Vagina (tissue), 2 donors: ENCODE results near the gene COL28A1.

ENCODE experiments used
- POLR2A ChIP-seq, 2 donors: fragments of 450-650 bp; IDR thresholded peaks; one replicate each; pipeline ENCODE4 v1.6.1; 2017; ENCODE audit warnings: antibody characterized with exemption in 2 of 2, mild to moderate bottlenecking in 2 of 2, moderate library complexity in 2 of 2
- TF ChIP-seq, protein P1 (sequence below), 3 experiments: fragments of 450-650 bp in 2 of 3; fragments of 200-600 bp in 1 of 3; sonication (generic) in 1 of 3; IDR thresholded peaks; one replicate each; pipeline ENCODE4 v1.5.1; 2017 to 2019; ENCODE audit warnings: antibody characterized with exemption in 3 of 3, mild to moderate bottlenecking in 2 of 3, moderate library complexity in 2 of 3

DNA sequence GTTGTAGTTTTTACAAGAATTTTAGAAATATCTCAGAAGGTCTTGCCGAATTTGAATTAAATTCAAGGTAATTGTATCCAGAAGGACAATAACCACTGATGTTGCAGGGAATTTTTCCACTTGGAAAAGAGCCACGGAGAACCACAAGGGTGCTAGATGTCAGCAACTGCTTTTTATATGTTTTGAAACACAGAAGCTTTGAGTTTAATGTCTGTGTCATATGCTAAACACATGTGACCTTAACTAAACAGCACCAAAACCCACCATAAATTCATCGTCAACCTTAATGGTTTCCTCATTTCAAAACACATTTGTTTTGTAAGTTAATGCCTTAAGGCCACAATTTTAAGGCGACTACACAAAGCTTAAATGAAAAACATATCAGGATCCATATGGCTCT lies 106.9 kb downstream of the COL28A1 start:
- TF ChIP-seq, protein P1, sequence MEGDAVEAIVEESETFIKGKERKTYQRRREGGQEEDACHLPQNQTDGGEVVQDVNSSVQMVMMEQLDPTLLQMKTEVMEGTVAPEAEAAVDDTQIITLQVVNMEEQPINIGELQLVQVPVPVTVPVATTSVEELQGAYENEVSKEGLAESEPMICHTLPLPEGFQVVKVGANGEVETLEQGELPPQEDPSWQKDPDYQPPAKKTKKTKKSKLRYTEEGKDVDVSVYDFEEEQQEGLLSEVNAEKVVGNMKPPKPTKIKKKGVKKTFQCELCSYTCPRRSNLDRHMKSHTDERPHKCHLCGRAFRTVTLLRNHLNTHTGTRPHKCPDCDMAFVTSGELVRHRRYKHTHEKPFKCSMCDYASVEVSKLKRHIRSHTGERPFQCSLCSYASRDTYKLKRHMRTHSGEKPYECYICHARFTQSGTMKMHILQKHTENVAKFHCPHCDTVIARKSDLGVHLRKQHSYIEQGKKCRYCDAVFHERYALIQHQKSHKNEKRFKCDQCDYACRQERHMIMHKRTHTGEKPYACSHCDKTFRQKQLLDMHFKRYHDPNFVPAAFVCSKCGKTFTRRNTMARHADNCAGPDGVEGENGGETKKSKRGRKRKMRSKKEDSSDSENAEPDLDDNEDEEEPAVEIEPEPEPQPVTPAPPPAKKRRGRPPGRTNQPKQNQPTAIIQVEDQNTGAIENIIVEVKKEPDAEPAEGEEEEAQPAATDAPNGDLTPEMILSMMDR (IDR thresholded peaks at IDR 0.05): no peak
- TF ChIP-seq POLR2A (IDR thresholded peaks at IDR 0.05): no peak
